Astrocyte (in vitro differentiated cells and primary cell): ENCODE results near the gene ZFYVE28. TPM values are rescaled to one million over a fixed set of nuclear protein-coding genes. Genes with fewer than 3 reads are reported as not detected.
"Not testable (repeated sequence)": the region's sequence is repeated elsewhere in the genome, so short reads cannot be mapped to it uniquely, and the experiment has no call there.

Source experiments
- DNase-seq: peaks from one replicate; pipeline ENCODE4 v3.0.0-alpha.2; 2010; ENCODE audit warnings: low read depth
- FAIRE-seq: peaks from 2 replicates; lab custom pipeline; 2011; peaks lifted over from hg19 to GRCh38; lab: Jason Lieb, UNC
- H2AFZ ChIP-seq: 2 replicates; pipeline ENCODE4 v1.6.0; 2012; ENCODE audit warnings: low read depth, low read length, inconsistent platforms
- H3K27ac ChIP-seq: 2 replicates; pipeline ENCODE4 v1.5.1; 2011; ENCODE audit warnings: low read depth, low read length, inconsistent platforms
- H3K27me3 ChIP-seq: 2 replicates; pipeline ENCODE4 v1.6.0; 2011; ENCODE audit warnings: low read length, inconsistent platforms; ENCODE audit not compliant: insufficient read depth
- H3K36me3 ChIP-seq: 2 replicates; pipeline ENCODE4 v1.5.1; 2011; ENCODE audit warnings: low read length, inconsistent platforms; ENCODE audit not compliant: insufficient read depth
- H3K4me1 ChIP-seq: 2 replicates; pipeline ENCODE4 v1.5.1; 2011; ENCODE audit warnings: low read length, inconsistent platforms; ENCODE audit not compliant: insufficient read depth
- H3K4me2 ChIP-seq: 2 replicates; pipeline ENCODE4 v1.6.0; 2012; ENCODE audit warnings: low read length, inconsistent platforms
- H3K4me3 ChIP-seq: 2 replicates; pipeline ENCODE4 v1.5.1; 2011; ENCODE audit warnings: low read depth, mild to moderate bottlenecking, low read length, inconsistent platforms; ENCODE audit not compliant: insufficient read depth
- H3K79me2 ChIP-seq: 2 replicates; pipeline ENCODE4 v1.6.0; 2012; ENCODE audit warnings: mild to moderate bottlenecking, low read length, inconsistent platforms; ENCODE audit not compliant: insufficient read depth
- H3K9ac ChIP-seq: 2 replicates; pipeline ENCODE4 v1.6.0; 2012; ENCODE audit warnings: mild to moderate bottlenecking, low read length, inconsistent platforms
- H3K9me3 ChIP-seq: 2 replicates; pipeline ENCODE4 v1.5.1; 2012; ENCODE audit warnings: low read depth, mild to moderate bottlenecking, low read length, inconsistent platforms; ENCODE audit not compliant: insufficient read depth
- H4K20me1 ChIP-seq: 2 replicates; pipeline ENCODE4 v1.6.0; 2012; ENCODE audit warnings: low read length, inconsistent platforms; ENCODE audit not compliant: insufficient read depth
- H3K27ac Mint-ChIP-seq: one replicate; pipeline ENCODE4 v1.8.0; 2021; ENCODE audit warnings: mild to moderate bottlenecking, mixed read lengths; ENCODE audit not compliant: unreplicated experiment
- H3K27me3 Mint-ChIP-seq: one replicate; pipeline ENCODE4 v1.8.0; 2021; ENCODE audit warnings: low read depth, mixed read lengths; ENCODE audit not compliant: unreplicated experiment
- H3K36me3 Mint-ChIP-seq: one replicate; pipeline ENCODE4 v1.8.0; 2021; ENCODE audit warnings: low read depth, mixed read lengths; ENCODE audit not compliant: unreplicated experiment
- H3K4me1 Mint-ChIP-seq: one replicate; pipeline ENCODE4 v1.8.0; 2021; ENCODE audit warnings: low read depth, mixed read lengths; ENCODE audit not compliant: unreplicated experiment
- H3K4me3 Mint-ChIP-seq: one replicate; pipeline ENCODE4 v1.8.0; 2021; ENCODE audit warnings: mild to moderate bottlenecking, moderate library complexity, mixed read lengths; ENCODE audit not compliant: unreplicated experiment
- H3K9me3 Mint-ChIP-seq: one replicate; pipeline ENCODE4 v1.8.0; 2021; ENCODE audit warnings: mild to moderate bottlenecking, mixed read lengths; ENCODE audit not compliant: unreplicated experiment
- EZH2 ChIP-seq: IDR thresholded peaks from 2 replicates; pipeline ENCODE4 v1.6.1; 2012; ENCODE audit warnings: mild to moderate bottlenecking, low read length, inconsistent platforms; ENCODE audit not compliant: insufficient read depth
- total RNA-seq: library from RNA; stranded (reverse); gene quantifications from 2 replicates; pipeline ENCODE4 v1.2.1, GENCODE V29; 2021
- TF ChIP-seq, protein P1 (sequence below): IDR thresholded peaks from 2 replicates; pipeline ENCODE4 v1.5.1; 2011; ENCODE audit warnings: low read depth, mild to moderate bottlenecking, inconsistent platforms, low read length, moderate library complexity; ENCODE audit not compliant: insufficient read depth

ZFYVE28 gene
- total RNA-seq, 1 donor from 2014 or later = 0.68 TPM

DNA sequence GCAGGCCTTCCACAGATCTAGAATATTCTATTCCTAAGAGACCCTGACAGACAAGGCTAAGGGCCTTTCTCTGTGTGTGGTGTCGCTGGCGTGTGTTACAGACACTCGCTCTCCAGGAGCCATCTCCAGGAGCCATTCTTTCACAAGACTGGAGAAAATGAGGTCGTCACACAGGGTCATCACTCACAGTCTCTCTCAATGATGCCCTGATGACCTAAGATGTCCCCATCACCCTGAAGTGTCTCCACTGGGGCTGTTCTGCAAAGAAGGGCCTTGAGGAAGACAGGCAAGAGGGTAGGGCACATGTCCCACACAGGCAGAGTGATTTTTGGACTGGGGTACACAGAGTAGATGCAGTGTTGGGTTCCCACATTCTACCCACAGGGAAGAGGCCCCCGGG, 34.7 kb downstream of the ZFYVE28 start:
- Histone ChIP-seq H2AFZ (no peak overlapping the region), H3K79me2 (no peaks in the 10 kb centered on the region), H3K27ac (no peak overlapping the region), H3K9ac (no peak overlapping the region), H4K20me1 (no peaks in the 10 kb centered on the region), H3K27me3 (peaks cover 26% of the 10 kb centered on the region), H3K4me3 (no peak overlapping the region), H3K4me2 (no peak overlapping the region), H3K36me3 (no peaks in the 10 kb centered on the region), H3K9me3 (no peaks in the 10 kb centered on the region), H3K4me1 (peaks cover 3% of the 10 kb centered on the region)
- DNase-seq = no peak
- Mint-ChIP-seq H3K4me3 (no peak overlapping the region), H3K36me3 (peaks cover 5% of the 10 kb centered on the region), H3K27ac (no peak overlapping the region), H3K27me3 (peaks cover 74% of the 10 kb centered on the region), H3K9me3 (peaks cover 13% of the 10 kb centered on the region), H3K4me1 (no peaks in the 10 kb centered on the region)
- FAIRE-seq = no peak
- no peak for TF ChIP-seq EZH2
- TF ChIP-seq, protein P1, sequence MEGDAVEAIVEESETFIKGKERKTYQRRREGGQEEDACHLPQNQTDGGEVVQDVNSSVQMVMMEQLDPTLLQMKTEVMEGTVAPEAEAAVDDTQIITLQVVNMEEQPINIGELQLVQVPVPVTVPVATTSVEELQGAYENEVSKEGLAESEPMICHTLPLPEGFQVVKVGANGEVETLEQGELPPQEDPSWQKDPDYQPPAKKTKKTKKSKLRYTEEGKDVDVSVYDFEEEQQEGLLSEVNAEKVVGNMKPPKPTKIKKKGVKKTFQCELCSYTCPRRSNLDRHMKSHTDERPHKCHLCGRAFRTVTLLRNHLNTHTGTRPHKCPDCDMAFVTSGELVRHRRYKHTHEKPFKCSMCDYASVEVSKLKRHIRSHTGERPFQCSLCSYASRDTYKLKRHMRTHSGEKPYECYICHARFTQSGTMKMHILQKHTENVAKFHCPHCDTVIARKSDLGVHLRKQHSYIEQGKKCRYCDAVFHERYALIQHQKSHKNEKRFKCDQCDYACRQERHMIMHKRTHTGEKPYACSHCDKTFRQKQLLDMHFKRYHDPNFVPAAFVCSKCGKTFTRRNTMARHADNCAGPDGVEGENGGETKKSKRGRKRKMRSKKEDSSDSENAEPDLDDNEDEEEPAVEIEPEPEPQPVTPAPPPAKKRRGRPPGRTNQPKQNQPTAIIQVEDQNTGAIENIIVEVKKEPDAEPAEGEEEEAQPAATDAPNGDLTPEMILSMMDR = no peak

DNA sequence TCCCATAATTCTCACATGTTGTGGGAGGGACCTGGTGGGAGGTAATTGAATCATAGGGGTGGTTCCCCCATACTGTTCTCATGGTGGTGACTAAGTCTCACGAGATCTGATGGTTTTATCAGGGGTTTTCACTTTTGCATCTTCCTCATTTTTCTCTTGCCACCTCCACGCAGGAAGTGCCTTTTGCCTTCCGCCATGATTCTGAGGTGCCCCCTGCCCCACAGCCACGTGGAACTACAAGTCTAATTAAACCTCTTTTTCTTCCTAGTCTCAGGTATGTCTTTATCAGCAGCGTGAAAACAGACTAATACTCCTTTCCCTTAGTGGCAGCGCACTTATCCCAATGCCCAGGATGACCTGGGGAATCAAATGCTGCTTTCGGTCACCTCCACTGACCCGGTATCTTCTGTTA, 35.2 kb downstream of the ZFYVE28 start:
- H3K27ac Mint-ChIP-seq, H3K36me3 ChIP-seq, H3K79me2 ChIP-seq, H4K20me1 ChIP-seq, DNase-seq, H3K4me1 Mint-ChIP-seq, H3K36me3 Mint-ChIP-seq, H3K9me3 ChIP-seq, H3K4me1 ChIP-seq, FAIRE-seq, H3K27ac ChIP-seq, H3K4me2 ChIP-seq, H3K4me3 ChIP-seq, H2AFZ ChIP-seq, H3K9ac ChIP-seq, H3K4me3 Mint-ChIP-seq: not testable (repeated sequence)
- Mint-ChIP-seq H3K9me3 (peaks cover 13% of the 10 kb centered on the region), H3K27me3 (peaks cover 74% of the 10 kb centered on the region)
- H3K27me3 ChIP-seq = peaks cover 20% of the 10 kb centered on the region

DNA sequence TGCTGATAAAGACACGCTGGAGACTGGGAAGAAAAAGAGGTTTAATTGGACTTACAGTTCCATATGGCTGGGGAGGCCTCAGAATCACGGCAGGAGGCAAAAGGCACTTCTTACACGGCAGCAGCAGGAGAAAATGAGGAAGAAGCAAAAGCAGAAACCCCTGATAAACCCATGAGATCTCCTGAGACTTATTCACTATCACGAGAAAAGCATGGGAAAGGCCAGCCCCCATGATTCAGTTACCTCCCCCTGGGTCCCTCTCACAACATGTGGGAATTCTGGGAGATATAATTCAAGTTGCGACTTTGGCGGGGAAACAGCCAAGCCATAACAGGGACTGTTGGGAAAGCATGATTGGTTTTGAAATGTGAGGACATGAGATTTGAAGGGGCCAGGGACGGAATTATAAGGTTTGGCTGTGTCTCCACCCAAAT, 35.7 kb downstream of the ZFYVE28 start:
- not testable (repeated sequence) for H3K27ac Mint-ChIP-seq, H3K27ac ChIP-seq, H3K4me3 ChIP-seq, H3K9me3 ChIP-seq, H3K4me2 ChIP-seq, H3K79me2 ChIP-seq, H3K9ac ChIP-seq, H4K20me1 ChIP-seq, FAIRE-seq, H3K4me1 ChIP-seq, H2AFZ ChIP-seq, DNase-seq, H3K4me1 Mint-ChIP-seq, H3K36me3 ChIP-seq, H3K4me3 Mint-ChIP-seq, H3K36me3 Mint-ChIP-seq
- H3K27me3 Mint-ChIP-seq = peaks cover 72% of the 10 kb centered on the region
- peaks cover 13% of the 10 kb centered on the region for H3K9me3 Mint-ChIP-seq
- H3K27me3 ChIP-seq = peaks cover 17% of the 10 kb centered on the region

DNA sequence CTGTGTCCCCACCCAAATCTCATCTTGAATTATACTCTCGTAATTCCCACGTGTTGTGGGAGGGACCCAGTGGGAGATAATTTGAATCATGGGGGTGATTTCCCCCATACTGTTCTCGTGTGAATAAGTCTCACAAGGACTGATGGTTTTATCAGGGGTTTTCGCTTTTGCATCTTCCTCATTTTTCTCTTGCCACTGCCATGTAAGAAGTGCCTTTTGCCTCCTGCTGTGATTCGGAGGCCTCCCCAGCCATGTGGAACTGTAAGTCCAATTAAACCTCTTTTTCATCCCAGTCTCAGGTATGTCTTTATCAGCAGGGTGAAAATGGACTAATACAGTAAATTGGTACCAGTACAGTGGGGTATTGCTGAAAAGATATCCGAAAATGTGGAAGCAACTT, 37.9 kb downstream of the ZFYVE28 start:
- H3K27ac Mint-ChIP-seq, H3K36me3 Mint-ChIP-seq, H3K27ac ChIP-seq, H4K20me1 ChIP-seq, DNase-seq, H3K4me3 Mint-ChIP-seq, H3K9ac ChIP-seq, FAIRE-seq, H2AFZ ChIP-seq, H3K4me1 ChIP-seq, H3K9me3 ChIP-seq, H3K79me2 ChIP-seq, H3K4me1 Mint-ChIP-seq, H3K4me2 ChIP-seq, H3K4me3 ChIP-seq, H3K36me3 ChIP-seq: not testable (repeated sequence)
- H3K9me3 Mint-ChIP-seq = peaks cover 13% of the 10 kb centered on the region
- peaks cover 60% of the 10 kb centered on the region for H3K27me3 Mint-ChIP-seq
- peaks cover 15% of the 10 kb centered on the region for H3K27me3 ChIP-seq
